Ammon's horn (tissue), 1 donor: Measurements from ENCODE around the gene ERC2.

Experiments used
- DNase-seq: peaks from one replicate; pipeline ENCODE4 v3.0.0-alpha.2; 2016; ENCODE audit warnings: low spot score

Gene ERC2

GRCh38 chr3:55795296-55795695, 673.0 kb downstream of the ERC2 start:
- DNase-seq = no peak

GRCh38 chr3:55792742-55793141, 675.5 kb downstream of the ERC2 start:
- no peak for DNase-seq

- no peak for DNase-seq
Observed at GRCh38 chr3:55792009-55792408, 676.3 kb downstream of the ERC2 start.

- DNase-seq = no peak
Observed at GRCh38 chr3:55790596-55791350, 677.5 kb downstream of the ERC2 start.

- no peak for DNase-seq
Observed at GRCh38 chr3:55789516-55789915, 678.8 kb downstream of the ERC2 start.

GRCh38 chr3:55782807-55783206, 685.5 kb downstream of the ERC2 start:
- DNase-seq = no peak

GRCh38 chr3:55782351-55782750, 685.9 kb downstream of the ERC2 start:
- no peak for DNase-seq

GRCh38 chr3:55780913-55781312, 687.4 kb downstream of the ERC2 start:
- no peak for DNase-seq

- no peak for DNase-seq
Observed at GRCh38 chr3:55779543-55779942, 688.7 kb downstream of the ERC2 start.

- DNase-seq = no peak
Observed at GRCh38 chr3:55775366-55776154, 692.7 kb downstream of the ERC2 start.

GRCh38 chr3:55774856-55775255, 693.4 kb downstream of the ERC2 start:
- no peak for DNase-seq

- no peak for DNase-seq
Observed at GRCh38 chr3:55771503-55771902, 696.8 kb downstream of the ERC2 start.

GRCh38 chr3:55770077-55770476, 698.2 kb downstream of the ERC2 start:
- DNase-seq = no peak

GRCh38 chr3:55766753-55767152, 701.5 kb downstream of the ERC2 start:
- no peak for DNase-seq

- DNase-seq = no peak
Observed at GRCh38 chr3:55765906-55766701, 702.2 kb downstream of the ERC2 start.

GRCh38 chr3:55765398-55765797, 702.9 kb downstream of the ERC2 start:
- DNase-seq = no peak

GRCh38 chr3:55756976-55757375, 711.3 kb downstream of the ERC2 start:
- no peak for DNase-seq

GRCh38 chr3:55755516-55756205, 712.6 kb downstream of the ERC2 start:
- DNase-seq = no peak

- no peak for DNase-seq
Observed at GRCh38 chr3:55752911-55753310, 715.4 kb downstream of the ERC2 start.

- DNase-seq = no peak
Observed at GRCh38 chr3:55751730-55752129, 716.5 kb downstream of the ERC2 start.

GRCh38 chr3:55750525-55750924, 717.7 kb downstream of the ERC2 start:
- no peak for DNase-seq

GRCh38 chr3:55749036-55749435, 719.2 kb downstream of the ERC2 start:
- DNase-seq = no peak
